ENCODE measurements around the gene KCNJ14.

The KCNJ14 gene

GRCh38 chr19:48511800-48512503, 56.6 kb downstream of the KCNJ14 start, which contains the start of gene LMTK3:
Gene LMTK3 (minus strand): TSS chr19:48511835. CDS start chr19:48511576, 259 bp downstream.
- ChIA-PET CTCF (interaction anchor here (1.0 kb wide), 1 partner anchor 72 kb away, joined by 3 read pairs; no protein-coding TSS in a partner anchor), POLR2A (no interaction called here)
- no peaks in the 10 kb centered on the region for H3K36me3 ChIP-seq (ENCODE audit: control insufficient read depth in 4 of 4, insufficient read depth in 4 of 4, low read length in 3 of 4)
- peak; percentile 52 to 69 (median 65) for DNase-seq
- H3K9me3 ChIP-seq (ENCODE audit: control extremely low read depth in 1 of 5, control insufficient read depth in 4 of 5, insufficient read depth in 2 of 5, low read depth in 1 of 5, low read length in 4 of 5) = no peaks in the 10 kb centered on the region
- no peak within 1 kb of the TSS for H3K27ac ChIP-seq (ENCODE audit: insufficient read depth in 1 of 2, low read depth in 1 of 2, low read length in 2 of 2, poor library complexity in 1 of 2, severe bottlenecking in 2 of 2)
- peaks cover 6 to 28% (median 16%) of the 10 kb centered on the region in 5 experiments for H3K27me3 ChIP-seq (replicated peaks in 2 of 5; ENCODE audit: control insufficient read depth in 4 of 5, insufficient read depth in 5 of 5, low read length in 4 of 5)
- 7% methylated on average over 22 of the region's 32 CpGs for WGBS (ENCODE audit: insufficient coverage)
- H3K4me3 ChIP-seq (ENCODE audit: control insufficient read depth in 1 of 7, extremely low read depth in 1 of 7, insufficient read depth in 4 of 7, low read depth in 2 of 7, low read length in 6 of 7) = peak within 1 kb of the TSS in 4 of 7 experiments; percentile 20 to 71 (median 50)
- H3K4me1 ChIP-seq (ENCODE audit: control extremely low read depth in 1 of 4, control insufficient read depth in 4 of 4, insufficient read depth in 4 of 4, low read length in 3 of 4) = peaks cover 0 to 18% (median 11%) of the 10 kb centered on the region in 4 experiments

GRCh38 chr19:48512504-48513288, 57.3 kb downstream of the KCNJ14 start:
- Histone ChIP-seq H3K4me1 (ENCODE audit: control extremely low read depth in 1 of 4, control insufficient read depth in 4 of 4, insufficient read depth in 4 of 4, low read length in 3 of 4) (peaks cover 0 to 18% (median 11%) of the 10 kb centered on the region in 4 experiments), H3K27ac (ENCODE audit: insufficient read depth in 1 of 2, low read depth in 1 of 2, low read length in 2 of 2, poor library complexity in 1 of 2, severe bottlenecking in 2 of 2) (no peak overlapping the region), H3K9me3 (ENCODE audit: control extremely low read depth in 1 of 5, control insufficient read depth in 4 of 5, insufficient read depth in 2 of 5, low read depth in 1 of 5, low read length in 4 of 5) (no peaks in the 10 kb centered on the region), H3K36me3 (ENCODE audit: control insufficient read depth in 4 of 4, insufficient read depth in 4 of 4, low read length in 3 of 4) (no peaks in the 10 kb centered on the region), H3K27me3 (replicated peaks in 2 of 5; ENCODE audit: control insufficient read depth in 4 of 5, insufficient read depth in 5 of 5, low read length in 4 of 5) (peaks cover 6 to 28% (median 16%) of the 10 kb centered on the region in 5 experiments), H3K4me3 (ENCODE audit: control insufficient read depth in 1 of 7, extremely low read depth in 1 of 7, insufficient read depth in 4 of 7, low read depth in 2 of 7, low read length in 6 of 7) (peak overlapping the region in 3 of 7 experiments; percentile 71 to 84 (median 75))
- WGBS (ENCODE audit: insufficient coverage) = 63% methylated on average over 8 of the region's 19 CpGs
- POLR2A ChIA-PET = no interaction called here
- DNase-seq = peak in 1 of 3 donors; percentile 26
- CTCF ChIA-PET = interaction anchor here (1.0 to 1.1 kb wide), 2 partner anchors 25 to 71 kb away, joined by 3 read pairs; no protein-coding TSS in a partner anchor

GRCh38 chr19:48513289-48514122, 58.1 kb downstream of the KCNJ14 start:
- DNase-seq = peak; percentile 72 to 89 (median 81)
- CTCF ChIA-PET = interaction anchor here (0.7 to 1.9 kb wide), 4 partner anchors 20 to 69 kb away, joined by 3 to 6 read pairs (median 4); no protein-coding TSS in a partner anchor
- H3K4me1 ChIP-seq (ENCODE audit: control extremely low read depth in 1 of 4, control insufficient read depth in 4 of 4, insufficient read depth in 4 of 4, low read length in 3 of 4) = peaks cover 0 to 18% (median 11%) of the 10 kb centered on the region in 4 experiments
- peaks cover 6 to 28% (median 16%) of the 10 kb centered on the region in 5 experiments for H3K27me3 ChIP-seq (replicated peaks in 2 of 5; ENCODE audit: control insufficient read depth in 4 of 5, insufficient read depth in 5 of 5, low read length in 4 of 5)
- H3K36me3 ChIP-seq (ENCODE audit: control insufficient read depth in 4 of 4, insufficient read depth in 4 of 4, low read length in 3 of 4) = no peaks in the 10 kb centered on the region
- no peak overlapping the region for H3K27ac ChIP-seq (ENCODE audit: insufficient read depth in 1 of 2, low read depth in 1 of 2, low read length in 2 of 2, poor library complexity in 1 of 2, severe bottlenecking in 2 of 2)
- POLR2A ChIA-PET = interaction anchor here (0.5 kb wide), 1 partner anchor 67 kb away, joined by 4 read pairs; no protein-coding TSS in a partner anchor
- peak overlapping the region; percentile 51 to 84 (median 71) for H3K4me3 ChIP-seq (ENCODE audit: control insufficient read depth in 1 of 7, extremely low read depth in 1 of 7, insufficient read depth in 4 of 7, low read depth in 2 of 7, low read length in 6 of 7)
- H3K9me3 ChIP-seq (ENCODE audit: control extremely low read depth in 1 of 5, control insufficient read depth in 4 of 5, insufficient read depth in 2 of 5, low read depth in 1 of 5, low read length in 4 of 5) = no peaks in the 10 kb centered on the region
- 2% methylated on average over 46 of the region's 54 CpGs for WGBS (ENCODE audit: insufficient coverage)

- Histone ChIP-seq H3K27ac (ENCODE audit: insufficient read depth in 1 of 2, low read depth in 1 of 2, low read length in 2 of 2, poor library complexity in 1 of 2, severe bottlenecking in 2 of 2) (no peak overlapping the region), H3K27me3 (replicated peaks in 2 of 5; ENCODE audit: control insufficient read depth in 4 of 5, insufficient read depth in 5 of 5, low read length in 4 of 5) (peaks cover 6 to 28% (median 16%) of the 10 kb centered on the region in 5 experiments), H3K36me3 (ENCODE audit: control insufficient read depth in 4 of 4, insufficient read depth in 4 of 4, low read length in 3 of 4) (no peaks in the 10 kb centered on the region), H3K4me3 (ENCODE audit: control insufficient read depth in 1 of 7, extremely low read depth in 1 of 7, insufficient read depth in 4 of 7, low read depth in 2 of 7, low read length in 6 of 7) (peak overlapping the region in 5 of 7 experiments; percentile 57 to 84 (median 73)), H3K9me3 (ENCODE audit: control extremely low read depth in 1 of 5, control insufficient read depth in 4 of 5, insufficient read depth in 2 of 5, low read depth in 1 of 5, low read length in 4 of 5) (no peaks in the 10 kb centered on the region), H3K4me1 (ENCODE audit: control extremely low read depth in 1 of 4, control insufficient read depth in 4 of 4, insufficient read depth in 4 of 4, low read length in 3 of 4) (peaks cover 0 to 18% (median 11%) of the 10 kb centered on the region in 4 experiments)
- POLR2A ChIA-PET = interaction anchor here (0.5 kb wide), 1 partner anchor 67 kb away, joined by 4 read pairs; no protein-coding TSS in a partner anchor
- CTCF ChIA-PET = interaction anchor here (0.7 to 1.9 kb wide), 3 partner anchors 21 to 69 kb away, joined by 3 to 6 read pairs (median 4); no protein-coding TSS in a partner anchor
- DNase-seq = no peak
- WGBS (ENCODE audit: insufficient coverage) = 51% methylated on average over 8 of the region's 11 CpGs
Measured at GRCh38 chr19:48514123-48514458, 58.7 kb downstream of the KCNJ14 start.

GRCh38 chr19:48516536-48516935, 61.2 kb downstream of the KCNJ14 start:
- WGBS (ENCODE audit: insufficient coverage) = 93% methylated on average over 8 of the region's 8 CpGs
- H3K27me3 ChIP-seq (replicated peaks in 2 of 5; ENCODE audit: control insufficient read depth in 4 of 5, insufficient read depth in 5 of 5, low read length in 4 of 5) = peaks cover 6 to 19% (median 14%) of the 10 kb centered on the region in 5 experiments
- H3K27ac ChIP-seq (ENCODE audit: insufficient read depth in 1 of 2, low read depth in 1 of 2, low read length in 2 of 2, poor library complexity in 1 of 2, severe bottlenecking in 2 of 2) = no peak overlapping the region
- ChIA-PET CTCF (interaction anchor here (1.3 kb wide), 1 partner anchor 9 kb away, joined by 3 read pairs; no protein-coding TSS in a partner anchor), POLR2A (interaction anchor here (0.6 kb wide), 1 partner anchor 1470 kb away, joined by 3 read pairs; no protein-coding TSS in a partner anchor)
- peaks cover 0 to 8% (median 6%) of the 10 kb centered on the region in 4 experiments for H3K4me1 ChIP-seq (ENCODE audit: control extremely low read depth in 1 of 4, control insufficient read depth in 4 of 4, insufficient read depth in 4 of 4, low read length in 3 of 4)
- H3K4me3 ChIP-seq (ENCODE audit: control insufficient read depth in 1 of 7, extremely low read depth in 1 of 7, insufficient read depth in 4 of 7, low read depth in 2 of 7, low read length in 6 of 7) = no peak overlapping the region
- no peak for DNase-seq
- H3K36me3 ChIP-seq (ENCODE audit: control insufficient read depth in 4 of 4, insufficient read depth in 4 of 4, low read length in 3 of 4) = no peaks in the 10 kb centered on the region
- H3K9me3 ChIP-seq (ENCODE audit: control extremely low read depth in 1 of 5, control insufficient read depth in 4 of 5, insufficient read depth in 2 of 5, low read depth in 1 of 5, low read length in 4 of 5) = no peaks in the 10 kb centered on the region
